Activated T-helper 1 cell treated with Interleukin-2 at 50 U/mL for 16 hours (primary cell): Measurements from ENCODE around the gene SGK1.
"Not testable (repeated sequence)": the region's sequence is repeated elsewhere in the genome, so short reads cannot be mapped to it uniquely, and the experiment has no call there.

ENCODE experiments used
- DNase-seq: peaks from one replicate; pipeline ENCODE4 v3.0.0-alpha.2; 2020; ENCODE audit warnings: low read depth

SGK1 gene

GRCh38 chr6:134223796-134224420 is 94.0 kb downstream of the SGK1 start:
- DNase-seq: no peak

GRCh38 chr6:134221250-134221649 is 96.7 kb downstream of the SGK1 start:
- no peak for DNase-seq

- no peak for DNase-seq
Measured at GRCh38 chr6:134217798-134218140, 100.1 kb downstream of the SGK1 start.

- no peak for DNase-seq
Measured at GRCh38 chr6:134217105-134217797, 100.7 kb downstream of the SGK1 start.

DNA sequence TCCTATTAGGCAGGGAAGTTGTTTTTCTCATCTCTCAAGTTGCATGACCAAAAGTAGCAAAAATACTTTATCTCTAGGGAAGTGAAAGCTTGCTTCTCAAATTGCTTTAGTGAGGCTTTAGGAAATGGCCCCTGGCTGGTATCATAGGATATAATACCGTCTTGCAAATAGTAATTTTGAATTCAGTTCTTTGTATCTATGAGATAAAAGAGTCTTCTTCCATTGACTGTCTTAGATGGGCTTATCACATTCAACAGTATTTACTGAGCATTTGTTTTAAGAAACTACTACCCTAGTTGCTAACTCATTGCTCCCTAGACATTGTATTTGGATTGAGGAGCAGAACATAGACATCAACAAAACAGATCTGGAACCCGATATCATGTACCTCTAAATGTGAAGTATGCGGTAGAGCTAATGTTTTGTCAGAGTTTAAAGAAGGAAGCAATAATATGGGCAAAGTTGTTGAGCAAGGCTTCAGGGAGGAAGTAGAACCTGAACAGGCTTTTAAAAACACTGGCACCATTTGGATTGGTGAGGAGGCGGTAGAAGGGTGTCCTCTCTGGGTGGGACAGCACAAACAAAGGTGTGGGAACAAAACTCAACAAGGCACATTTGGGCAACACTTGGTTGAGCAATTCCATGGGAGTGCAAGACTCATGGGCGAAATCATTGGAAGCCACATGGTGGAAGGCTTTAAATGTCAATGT is 101.5 kb downstream of the SGK1 start:
- no peak for DNase-seq

GRCh38 chr6:134213410-134213809 is 104.5 kb downstream of the SGK1 start:
- DNase-seq: not testable (repeated sequence)

GRCh38 chr6:134211297-134211696 is 106.6 kb downstream of the SGK1 start:
- no peak for DNase-seq

- DNase-seq: no peak
Measured at GRCh38 chr6:134207421-134207820, 110.5 kb downstream of the SGK1 start.

DNA sequence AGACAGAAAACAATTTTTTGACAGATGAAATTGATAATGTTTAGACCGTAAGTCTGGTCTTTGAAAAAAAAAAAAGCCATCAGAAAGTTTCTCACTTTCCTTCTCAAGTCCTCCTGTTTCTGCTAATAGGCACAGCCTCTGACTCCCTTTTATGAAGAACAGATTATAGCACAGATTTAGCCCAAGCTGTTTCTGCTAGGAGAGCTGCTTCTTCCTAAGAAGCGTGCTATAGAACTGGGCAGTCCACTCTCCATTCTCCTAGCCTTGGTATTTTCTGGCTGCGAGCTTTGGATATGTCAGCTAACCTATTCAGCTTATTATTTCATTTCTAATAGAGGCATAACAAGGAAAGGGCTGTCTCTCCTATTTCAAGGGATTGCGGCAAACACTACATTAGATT is 112.5 kb downstream of the SGK1 start:
- no peak for DNase-seq

- not testable (repeated sequence) for DNase-seq
Measured at GRCh38 chr6:134204759-134205158, 113.2 kb downstream of the SGK1 start.

GRCh38 chr6:134204031-134204430 is 113.9 kb downstream of the SGK1 start:
- no peak for DNase-seq

DNA sequence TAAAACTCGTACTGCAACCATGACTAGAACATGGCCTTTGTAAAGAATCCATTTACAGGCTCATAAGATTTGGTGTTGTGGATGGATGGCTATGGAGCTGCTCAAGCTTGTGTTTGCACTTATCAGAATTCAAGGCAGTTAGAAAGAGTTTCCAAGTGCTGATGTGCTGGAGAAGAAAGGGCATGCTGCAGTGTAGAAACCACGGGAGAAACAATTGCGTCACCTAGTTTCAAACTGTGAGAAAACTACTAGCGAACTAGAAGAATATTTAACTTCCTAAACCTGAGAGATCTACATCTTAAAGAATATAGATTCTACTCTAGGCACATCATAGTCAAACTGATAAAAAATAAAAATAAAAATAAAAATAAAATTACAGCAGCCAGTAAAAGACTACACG is 116.2 kb downstream of the SGK1 start:
- DNase-seq: no peak

GRCh38 chr6:134199848-134200606 is 117.9 kb downstream of the SGK1 start:
- no peak for DNase-seq

DNA sequence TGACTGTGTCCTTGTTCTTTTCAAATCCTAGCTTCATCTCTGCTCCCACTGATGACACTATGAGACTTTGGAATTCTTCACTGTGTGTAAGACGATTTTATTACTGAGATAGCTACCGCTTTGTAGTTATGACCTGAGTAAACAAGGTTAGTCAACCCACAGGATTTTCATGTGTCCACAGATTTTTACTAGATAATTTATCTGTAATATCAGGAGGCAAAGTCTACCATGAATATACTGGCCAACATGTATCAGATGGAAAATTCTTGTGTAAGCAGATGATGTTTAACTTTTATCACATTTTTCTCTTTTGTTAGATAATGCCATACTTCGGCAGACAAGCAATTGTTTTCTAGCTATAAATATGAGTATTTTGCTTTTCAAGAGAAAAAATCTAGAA is 119.8 kb downstream of the SGK1 start:
- no peak for DNase-seq

DNA sequence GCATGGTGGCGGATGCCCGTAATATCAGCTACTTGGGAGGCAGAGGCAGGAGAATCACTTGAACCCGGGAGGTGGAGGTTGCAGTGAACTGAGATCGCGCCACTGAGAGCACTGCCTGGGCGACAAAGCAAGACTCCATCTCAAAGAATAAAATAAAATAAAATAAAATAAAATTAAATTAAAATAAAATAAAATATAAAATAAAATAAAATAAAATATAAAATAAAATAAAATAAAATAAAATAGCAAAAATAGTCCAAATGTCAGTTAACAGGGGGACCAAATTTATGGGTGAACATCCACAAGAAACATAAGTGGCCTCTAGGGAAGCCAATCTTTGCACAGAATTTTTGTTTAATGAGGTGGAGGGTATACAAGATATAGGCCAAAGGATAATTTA is 120.2 kb downstream of the SGK1 start:
- DNase-seq: not testable (repeated sequence)

DNA sequence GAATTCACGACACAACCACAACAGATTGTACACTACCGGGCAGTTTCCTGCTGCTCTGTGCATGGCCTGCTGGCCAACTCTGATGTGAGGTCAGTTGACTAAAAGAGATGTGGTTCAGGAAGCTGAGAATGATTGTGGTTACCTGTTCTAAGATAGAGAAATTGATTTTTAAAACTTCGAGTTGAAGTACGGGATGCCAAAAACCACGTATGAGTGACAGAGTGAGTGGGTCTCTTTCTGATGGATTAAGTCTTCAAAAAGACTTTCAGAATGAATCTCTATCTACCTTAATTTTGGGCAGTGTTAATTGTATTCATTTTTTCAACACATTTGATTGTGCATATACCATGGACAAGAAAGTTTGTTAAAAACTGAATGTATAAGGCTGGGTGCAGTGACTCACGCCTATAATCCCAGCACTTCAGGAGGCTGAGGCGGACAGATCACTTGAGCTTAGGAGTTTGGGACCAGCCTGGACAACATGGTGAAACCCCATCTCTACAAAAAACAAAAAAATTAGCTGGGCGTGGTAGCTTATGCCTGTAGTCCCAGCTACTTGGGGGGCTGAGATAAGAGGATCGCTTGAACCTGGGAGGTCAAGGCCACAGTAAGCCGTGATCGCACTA is 121.2 kb downstream of the SGK1 start:
- DNase-seq: no peak

DNA sequence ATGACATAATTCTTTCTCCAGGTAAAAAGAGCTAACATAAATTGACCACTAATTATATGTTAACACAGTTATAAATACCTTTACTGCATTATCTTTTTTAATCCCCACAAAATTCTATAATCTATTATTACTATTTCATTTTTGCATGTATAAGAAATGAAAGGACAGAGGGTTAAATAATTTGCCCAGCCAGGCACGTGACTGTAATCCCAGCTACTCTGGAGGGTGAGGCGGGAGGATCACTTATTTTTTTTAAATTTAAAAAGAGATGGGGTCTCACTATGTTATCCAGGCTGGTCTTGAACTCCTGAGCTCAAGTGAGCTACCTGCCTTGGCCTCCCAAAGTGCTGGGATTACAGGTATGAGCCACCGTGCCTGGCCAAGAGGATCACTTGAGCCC is 121.9 kb downstream of the SGK1 start:
- no peak for DNase-seq

- DNase-seq: no peak
Measured at GRCh38 chr6:134195164-134195906, 122.6 kb downstream of the SGK1 start.

DNA sequence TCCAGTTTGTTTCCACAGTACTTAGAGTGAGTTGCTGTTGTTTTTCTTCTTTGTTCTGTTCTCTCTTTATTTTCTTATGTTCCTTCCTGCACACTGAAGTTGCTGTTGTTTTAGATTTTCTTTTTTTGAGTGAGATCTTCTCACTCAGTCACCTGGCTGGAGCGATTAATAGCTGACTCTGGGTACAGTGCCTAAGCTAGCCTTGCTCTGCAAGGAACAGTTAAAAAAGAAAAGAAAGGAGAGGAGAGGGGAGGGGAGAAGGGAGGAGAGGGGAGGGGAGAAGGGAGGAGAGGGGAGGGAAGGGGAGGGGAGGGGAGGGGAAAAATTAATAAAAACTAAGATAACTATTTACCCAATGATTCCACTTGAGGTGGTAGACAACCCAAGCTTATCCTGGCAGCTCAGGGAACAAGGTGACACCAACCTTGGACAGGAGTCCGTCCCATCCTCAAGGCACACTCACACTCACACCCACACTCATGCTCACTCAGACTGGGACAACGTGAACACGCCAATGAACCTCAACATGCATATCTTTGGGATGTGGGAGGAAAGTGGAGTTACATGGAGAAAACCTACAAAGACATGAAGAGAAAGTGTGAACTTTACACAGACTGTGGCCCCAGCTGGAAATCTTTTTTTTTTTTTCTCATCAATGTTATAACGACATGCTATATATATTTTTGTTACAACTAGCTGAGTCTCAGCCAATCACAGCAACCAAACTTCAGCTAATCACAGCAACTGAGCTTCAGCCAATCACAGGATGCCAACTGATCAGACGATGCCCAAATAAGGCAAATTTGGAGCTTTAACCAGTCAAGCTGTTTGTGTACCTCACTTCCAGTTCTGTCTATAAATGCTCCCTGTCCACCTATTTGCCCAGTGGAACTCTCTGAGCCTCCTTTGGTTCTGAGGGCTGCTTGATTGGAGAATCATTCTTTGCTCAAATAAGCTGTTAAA is 124.1 kb downstream of the SGK1 start:
- DNase-seq: no peak

DNA sequence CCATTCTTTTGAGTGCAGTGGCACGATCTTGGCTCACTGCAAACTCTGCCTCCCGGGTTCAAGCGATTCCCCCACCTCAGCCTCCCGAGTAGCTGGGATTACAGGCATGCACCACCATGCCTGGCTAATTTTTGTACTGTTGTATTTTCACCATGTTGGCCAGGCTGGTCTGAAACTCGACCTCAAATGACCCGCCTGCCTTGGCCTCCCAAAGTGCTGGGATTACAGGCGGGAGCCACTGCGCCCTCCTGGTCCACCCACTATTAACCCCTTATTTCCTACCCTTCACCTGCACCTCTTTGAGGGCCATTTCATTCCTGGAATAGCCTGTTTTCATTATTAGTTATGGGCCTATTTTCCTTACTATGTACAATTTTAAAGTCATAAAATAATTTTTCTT is 125.3 kb downstream of the SGK1 start:
- DNase-seq: not testable (repeated sequence)
